Activated T-cell treated with anti-CD3 and anti-CD28 coated beads, Interleukin-2, amount 50 U/mL, for 72 hours (primary cell): ENCODE measurements around the gene TTLL10. TPM values are rescaled to one million over a fixed set of nuclear protein-coding genes. Genes with fewer than 3 reads are reported as not detected.
A peak's percentile ranks its signal among the peaks of the same experiment; 100 is the strongest.

Experiments used
- ATAC-seq, 2 donors: fragments of 150-1000 bp; cut with Tn5 transposase; replicated peaks in 1 of 2; 2 replicates each; pipeline ENCODE4 v1.10.0; 2021; ENCODE audit warnings: moderate library complexity in 2 of 2, mild to moderate bottlenecking in 1 of 2
- DNase-seq, 2 donors: peaks; one replicate each; pipeline ENCODE4 v3.0.0; 2021 to 2022; ENCODE audit warnings: mixed read lengths in 1 of 2
- H3K27ac Mint-ChIP-seq: one replicate; pipeline ENCODE4 v1.8.0; 2022; ENCODE audit warnings: mild to moderate bottlenecking, moderate library complexity, mixed read lengths
- H3K27me3 Mint-ChIP-seq: one replicate; pipeline ENCODE4 v1.8.0; 2022; ENCODE audit warnings: low read depth, mixed read lengths
- H3K36me3 Mint-ChIP-seq, 2 donors: one replicate each; pipeline ENCODE4 v1.8.0; 2022; ENCODE audit warnings: mixed read lengths in 2 of 2, mild to moderate bottlenecking in 1 of 2; ENCODE audit not compliant: insufficient read depth in 2 of 2
- H3K4me1 Mint-ChIP-seq: one replicate; pipeline ENCODE4 v1.8.0; 2022; ENCODE audit warnings: low read depth, mixed read lengths
- H3K4me3 Mint-ChIP-seq, 2 donors: one replicate each; pipeline ENCODE4 v1.8.0; 2022; ENCODE audit warnings: mild to moderate bottlenecking in 2 of 2, mixed read lengths in 2 of 2, moderate library complexity in 2 of 2
- H3K9me3 Mint-ChIP-seq, 2 donors: one replicate each; pipeline ENCODE4 v1.8.0; 2022; ENCODE audit warnings: mixed read lengths in 2 of 2
- total RNA-seq, 2 donors: library from RNA; stranded (reverse); gene quantifications; one replicate each; pipeline ENCODE4 v1.2.3, GENCODE V29; 2022

The TTLL10 gene
- total RNA-seq, 2 donors from 2014 or later: 0.36 TPM; not detected in 1

GRCh38 chr1:1242461-1243265 lies 69.0 kb downstream of the TTLL10 start:
- no peaks in the 10 kb centered on the region for H3K9me3 Mint-ChIP-seq
- no peak for DNase-seq
- H3K4me1 Mint-ChIP-seq: no peaks in the 10 kb centered on the region
- ATAC-seq: no peak
- no peaks in the 10 kb centered on the region for H3K27me3 Mint-ChIP-seq
- no peak overlapping the region for H3K4me3 Mint-ChIP-seq
- H3K36me3 Mint-ChIP-seq: no peaks in the 10 kb centered on the region
- H3K27ac Mint-ChIP-seq: no peak overlapping the region

GRCh38 chr1:1243266-1243660 lies 69.6 kb downstream of the TTLL10 start:
- Mint-ChIP-seq H3K4me3 (no peak overlapping the region), H3K4me1 (no peaks in the 10 kb centered on the region), H3K9me3 (no peaks in the 10 kb centered on the region), H3K36me3 (no peaks in the 10 kb centered on the region), H3K27ac (no peak overlapping the region), H3K27me3 (no peaks in the 10 kb centered on the region)
- DNase-seq: no peak
- ATAC-seq: no peak

DNA sequence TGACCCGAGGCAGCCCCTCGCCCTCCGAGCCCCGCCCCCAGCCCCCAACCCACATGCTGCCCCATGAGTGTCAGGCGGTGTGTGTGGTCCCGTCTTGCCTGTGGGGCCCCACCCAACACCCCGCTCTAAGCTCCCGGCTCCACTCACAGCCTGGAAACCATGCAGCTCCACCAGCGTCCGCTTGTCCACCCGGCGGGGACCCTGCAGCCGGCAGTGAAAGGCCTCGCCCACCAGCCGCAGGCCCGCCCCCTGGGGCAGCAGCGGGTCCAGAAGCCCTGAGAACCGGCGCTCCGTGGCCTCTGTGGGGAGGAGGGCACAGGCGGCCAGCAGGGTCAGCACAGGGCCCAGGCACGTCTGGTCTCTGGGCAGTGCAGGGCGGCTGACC lies 70.1 kb downstream of the TTLL10 start:
- ATAC-seq: no peak
- no peak overlapping the region for H3K27ac Mint-ChIP-seq
- no peak overlapping the region for H3K4me3 Mint-ChIP-seq
- H3K36me3 Mint-ChIP-seq: no peaks in the 10 kb centered on the region
- no peaks in the 10 kb centered on the region for H3K9me3 Mint-ChIP-seq
- H3K4me1 Mint-ChIP-seq: no peaks in the 10 kb centered on the region
- no peak for DNase-seq
- H3K27me3 Mint-ChIP-seq: no peaks in the 10 kb centered on the region

- Mint-ChIP-seq H3K4me1 (no peaks in the 10 kb centered on the region), H3K27me3 (no peaks in the 10 kb centered on the region), H3K9me3 (no peaks in the 10 kb centered on the region), H3K4me3 (no peak overlapping the region), H3K36me3 (no peaks in the 10 kb centered on the region), H3K27ac (no peak overlapping the region)
- ATAC-seq (no peak), DNase-seq (no peak)
These were observed 70.6 kb downstream of the TTLL10 start for GRCh38 chr1:1244192-1244811.

GRCh38 chr1:1245178-1245816 lies 71.6 kb downstream of the TTLL10 start:
- Mint-ChIP-seq H3K9me3 (no peaks in the 10 kb centered on the region), H3K4me1 (peaks cover 9% of the 10 kb centered on the region), H3K36me3 (no peaks in the 10 kb centered on the region), H3K27me3 (no peaks in the 10 kb centered on the region), H3K4me3 (no peak overlapping the region), H3K27ac (no peak overlapping the region)
- DNase-seq (no peak), ATAC-seq (no peak)

- ATAC-seq: no peak
- H3K4me1 Mint-ChIP-seq: peaks cover 16% of the 10 kb centered on the region
- H3K4me3 Mint-ChIP-seq: no peak overlapping the region
- no peak for DNase-seq
- H3K9me3 Mint-ChIP-seq: no peaks in the 10 kb centered on the region
- H3K27me3 Mint-ChIP-seq: no peaks in the 10 kb centered on the region
- no peaks in the 10 kb centered on the region for H3K36me3 Mint-ChIP-seq
- no peak overlapping the region for H3K27ac Mint-ChIP-seq
These were observed 72.3 kb downstream of the TTLL10 start for GRCh38 chr1:1245817-1246576.

- no peaks in the 10 kb centered on the region for H3K9me3 Mint-ChIP-seq
- no peaks in the 10 kb centered on the region for H3K36me3 Mint-ChIP-seq
- H3K27ac Mint-ChIP-seq: no peak within 1 kb of the TSS
- peak; percentile 20 to 21 for ATAC-seq
- peak within 1 kb of the TSS in 1 of 2 donors; percentile 49 for H3K4me3 Mint-ChIP-seq
- peaks cover 19% of the 10 kb centered on the region for H3K4me1 Mint-ChIP-seq
- H3K27me3 Mint-ChIP-seq: no peaks in the 10 kb centered on the region
- no peak for DNase-seq
These were observed 73.1 kb downstream of the TTLL10 start, which contains the start of gene C1QTNF12 for GRCh38 chr1:1246577-1247340. Gene C1QTNF12 (minus strand): TSS chr1:1246722. CDS start chr1:1246690, 32 bp downstream.

DNA sequence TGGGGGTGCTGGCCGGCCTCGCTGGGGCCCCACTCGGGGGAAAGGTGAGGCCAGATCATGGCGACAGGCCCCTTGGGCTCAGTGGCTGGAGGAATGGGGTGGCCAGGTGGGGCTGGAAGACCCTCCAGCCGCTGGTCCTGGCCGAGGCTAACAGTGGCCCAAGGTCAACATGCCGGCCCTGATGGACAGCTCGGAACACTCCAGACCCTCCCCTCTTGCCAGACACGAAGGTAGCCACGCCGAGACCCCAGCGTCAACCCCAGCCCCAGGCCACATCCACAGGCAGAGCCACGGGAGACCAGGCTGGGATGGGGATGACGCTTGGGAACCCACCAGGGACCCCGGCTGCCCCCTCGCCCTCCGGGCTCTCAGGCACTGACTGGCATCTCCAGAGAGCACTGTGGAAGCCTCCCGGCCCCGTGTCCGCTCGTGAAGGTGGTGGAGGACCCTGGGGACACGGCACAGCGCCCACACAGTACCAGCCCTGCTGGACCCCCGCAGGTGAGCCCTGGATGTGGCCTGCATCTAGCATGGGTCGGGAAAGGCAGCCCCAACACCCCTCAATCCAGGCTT lies 73.7 kb downstream of the TTLL10 start:
- no peak for DNase-seq
- H3K36me3 Mint-ChIP-seq: peaks cover 0 to 3% of the 10 kb centered on the region in 2 donors
- peaks cover 19% of the 10 kb centered on the region for H3K4me1 Mint-ChIP-seq
- ATAC-seq: no peak
- peak overlapping the region in 1 of 2 donors; percentile 49 for H3K4me3 Mint-ChIP-seq
- no peaks in the 10 kb centered on the region for H3K27me3 Mint-ChIP-seq
- no peak overlapping the region for H3K27ac Mint-ChIP-seq
- H3K9me3 Mint-ChIP-seq: no peaks in the 10 kb centered on the region

Other genes starting within 250 kb of the TTLL10 start
- under 1 TPM; 0.12 to 0.17 TPM for gene SAMD11, start 250.0 kb upstream of the TTLL10 start, total RNA-seq
- 10 to 100 TPM; 72.7 to 90.0 TPM for gene NOC2L, start 214.6 kb upstream of the TTLL10 start, total RNA-seq
- 10 to 100 TPM; 12.7 to 22.8 TPM for gene KLHL17, start 213.3 kb upstream of the TTLL10 start, total RNA-seq
- 1 to 10 TPM; 1.9 to 2.3 TPM for gene PLEKHN1, start 207.4 kb upstream of the TTLL10 start, total RNA-seq
- gene PERM1, start 191.8 kb upstream of the TTLL10 start, total RNA-seq: not detected
- 1 to 10 TPM; 7.8 to 9.9 TPM for gene HES4, start 173.8 kb upstream of the TTLL10 start, total RNA-seq
- 100 to 1,000 TPM in 1 of 2 donors, 10 to 100 TPM in 1; 81.0 to 197 TPM for gene ISG15, start 160.4 kb upstream of the TTLL10 start, total RNA-seq
- gene AGRN, start 153.8 kb upstream of the TTLL10 start, total RNA-seq: 100 to 1,000 TPM in 1 of 2 donors, 10 to 100 TPM in 1; 69.0 to 112 TPM
- gene RNF223, start 99.6 kb upstream of the TTLL10 start, total RNA-seq: under 1 TPM in 1 of 2 donors, not detected in 1; 0.12 TPM
- 10 to 100 TPM; 18.0 to 18.6 TPM for gene C1orf159, start 57.8 kb upstream of the TTLL10 start, total RNA-seq
- gene TNFRSF18, start 32.7 kb downstream of the TTLL10 start, total RNA-seq: 100 to 1,000 TPM; 245 to 324 TPM
- 100 to 1,000 TPM; 268 to 588 TPM for gene TNFRSF4, start 40.3 kb downstream of the TTLL10 start, total RNA-seq
- gene SDF4, start 58.1 kb downstream of the TTLL10 start, total RNA-seq: 100 to 1,000 TPM; 188 to 348 TPM
- gene B3GALT6, start 58.4 kb downstream of the TTLL10 start, total RNA-seq: 10 to 100 TPM; 13.1 to 13.6 TPM
- gene C1QTNF12, start 72.8 kb downstream of the TTLL10 start, total RNA-seq: 10 to 100 TPM in 1 of 2 donors, 1 to 10 TPM in 1; 8.1 to 14.2 TPM
- gene UBE2J2, start 100.0 kb downstream of the TTLL10 start, total RNA-seq: 10 to 100 TPM; 63.5 to 77.8 TPM
- 10 to 100 TPM in 1 of 2 donors, 1 to 10 TPM in 1; 5.6 to 13.0 TPM for gene SCNN1D, start 106.6 kb downstream of the TTLL10 start, total RNA-seq
- 10 to 100 TPM; 28.6 to 37.9 TPM for gene ACAP3, start 134.1 kb downstream of the TTLL10 start, total RNA-seq
- 10 to 100 TPM; 11.0 to 11.9 TPM for gene PUSL1, start 134.7 kb downstream of the TTLL10 start, total RNA-seq
- gene INTS11, start 150.8 kb downstream of the TTLL10 start, total RNA-seq: 100 to 1,000 TPM; 108 to 131 TPM
- 10 to 100 TPM; 18.0 to 22.8 TPM for gene CPTP, start 150.9 kb downstream of the TTLL10 start, total RNA-seq
- under 1 TPM; 0.91 to 0.95 TPM for gene TAS1R3, start 157.4 kb downstream of the TTLL10 start, total RNA-seq
- gene DVL1, start 175.5 kb downstream of the TTLL10 start, total RNA-seq: 10 to 100 TPM; 46.6 to 52.2 TPM
- 1 to 10 TPM; 1.6 to 3.0 TPM for gene MXRA8, start 184.7 kb downstream of the TTLL10 start, total RNA-seq
- 10 to 100 TPM; 92.4 to 97.7 TPM for gene AURKAIP1, start 201.3 kb downstream of the TTLL10 start, total RNA-seq
- gene CCNL2, start 225.5 kb downstream of the TTLL10 start, total RNA-seq: 100 to 1,000 TPM; 166 to 180 TPM
- gene MRPL20, start 233.4 kb downstream of the TTLL10 start, total RNA-seq: 10 to 100 TPM; 74.9 to 77.5 TPM
- gene ANKRD65, start 247.4 kb downstream of the TTLL10 start, total RNA-seq: under 1 TPM in 1 of 2 donors, not detected in 1; 0.17 TPM